Panc1 (cell line): ENCODE data around the gene NOXA1. TPM values are rescaled to one million over a fixed set of nuclear protein-coding genes. Genes with fewer than 3 reads are reported as not detected.

Experiments
- ATAC-seq: fragments of 200-7000 bp; cut with Tn5 transposase; 2 replicates; pipeline ENCODE4 v1.9.1; 2020; ENCODE audit warnings: mild to moderate bottlenecking, moderate library complexity
- BruUV-seq: library from RNA; stranded (reverse); fragments of 400-500 nt; replicated peaks from 2 replicates; lab custom pipeline; 2021; lab: Mats Ljungman, UMichigan
- CTCF ChIA-PET: fragments of 300-600 bp; sonication (Branson Sonifier 250); formaldehyde crosslinking; loops from one replicate; lab custom pipeline; 2022; ENCODE audit warnings: antibody characterized with exemption; lab: Charles Lee
- POLR2A ChIA-PET: fragments of 300-600 bp; sonication (Branson Sonifier 250); formaldehyde crosslinking; loops from one replicate; lab custom pipeline; 2022; ENCODE audit warnings: antibody characterized with exemption; lab: Charles Lee
- DNase-seq: peaks from one replicate; pipeline ENCODE4 v3.0.0-alpha.2; 2010; ENCODE audit warnings: low read depth, low spot score
- H3K27ac ChIP-seq: 2 replicates; pipeline ENCODE4 v1.5.1; 2011; ENCODE audit warnings: mild to moderate bottlenecking, low read length, inconsistent platforms
- H3K27me3 ChIP-seq: fragments of 200-500 bp; sonication (Bioruptor generic); 2 replicates; pipeline ENCODE4 v1.6.0; 2014; ENCODE audit warnings: low read length, inconsistent platforms; ENCODE audit not compliant: control insufficient read depth, insufficient read depth
- H3K36me3 ChIP-seq: fragments of 200-500 bp; sonication (Bioruptor generic); 2 replicates; pipeline ENCODE4 v1.5.1; 2014; ENCODE audit warnings: inconsistent platforms, mild to moderate bottlenecking, low read length, moderate library complexity; ENCODE audit not compliant: control insufficient read depth, insufficient read depth
- H3K4me1 ChIP-seq: 2 replicates; pipeline ENCODE4 v1.5.1; 2011; ENCODE audit warnings: inconsistent platforms, mild to moderate bottlenecking, low read length, moderate library complexity; ENCODE audit not compliant: control insufficient read depth, insufficient read depth
- H3K4me3 ChIP-seq, 2 experiments: 2 replicates each; pipeline ENCODE4 v1.5.1; 2011 to 2012; ENCODE audit warnings: low read depth in 2 of 2, low read length in 2 of 2, mild to moderate bottlenecking in 2 of 2, inconsistent platforms in 1 of 2, moderate library complexity in 1 of 2
- H3K9me3 ChIP-seq: fragments of 200-500 bp; sonication (Bioruptor generic); 2 replicates; pipeline ENCODE4 v1.5.1; 2014; ENCODE audit warnings: low read depth, mild to moderate bottlenecking, inconsistent platforms, low read length, moderate library complexity; ENCODE audit not compliant: control insufficient read depth, insufficient read depth
- CTCF ChIP-seq: fragments of 450-650 bp; IDR thresholded peaks from 2 replicates; pipeline ENCODE4 v1.5.1; 2017; ENCODE audit warnings: mild to moderate bottlenecking
- POLR2AphosphoS5 ChIP-seq: IDR thresholded peaks from 2 replicates; pipeline ENCODE4 v1.6.1; 2012; ENCODE audit warnings: mild to moderate bottlenecking, low read depth, low read length, moderate library complexity
- REST ChIP-seq, 2 experiments: IDR thresholded peaks; 2 replicates each; pipeline ENCODE4 v1.6.1; 2011 to 2012; ENCODE audit warnings: low read depth in 2 of 2, control low read depth in 1 of 2, low read length in 1 of 2, mild to moderate bottlenecking in 1 of 2, moderate library complexity in 1 of 2; ENCODE audit not compliant: insufficient read depth in 1 of 2
- SIN3A ChIP-seq: IDR thresholded peaks from 2 replicates; pipeline ENCODE4 v1.6.1; 2012; ENCODE audit warnings: low read depth, mild to moderate bottlenecking, low read length, moderate library complexity, borderline replicate concordance; ENCODE audit not compliant: insufficient read depth
- TCF7L2 ChIP-seq: IDR thresholded peaks from 2 replicates; pipeline ENCODE4 v1.6.1; 2011; ENCODE audit warnings: mild to moderate bottlenecking, low read depth, low read length, inconsistent platforms
- in situ Hi-C: cut with HindIII; loops from 2 replicates; pipeline ENCODE4 v1.10.0; 2016; ENCODE audit warnings: low sequenced_read_pairs, low pct_unique_long_range_greater_than_20kb
- intact Hi-C: fragments of 100-400 bp; cut with micrococcal nuclease; formaldehyde crosslinking; loops from one replicate; pipeline ENCODE4 v1.10.0; 2022; ENCODE audit not compliant: unreplicated experiment
- total RNA-seq: library from RNA; stranded (reverse); gene quantifications from one replicate; pipeline ENCODE4 v1.2.1, GENCODE V29; 2021; ENCODE audit not compliant: unreplicated experiment

NOXA1 gene
- total RNA-seq, 1 experiment from 2014 or later: 3.7 TPM

DNA sequence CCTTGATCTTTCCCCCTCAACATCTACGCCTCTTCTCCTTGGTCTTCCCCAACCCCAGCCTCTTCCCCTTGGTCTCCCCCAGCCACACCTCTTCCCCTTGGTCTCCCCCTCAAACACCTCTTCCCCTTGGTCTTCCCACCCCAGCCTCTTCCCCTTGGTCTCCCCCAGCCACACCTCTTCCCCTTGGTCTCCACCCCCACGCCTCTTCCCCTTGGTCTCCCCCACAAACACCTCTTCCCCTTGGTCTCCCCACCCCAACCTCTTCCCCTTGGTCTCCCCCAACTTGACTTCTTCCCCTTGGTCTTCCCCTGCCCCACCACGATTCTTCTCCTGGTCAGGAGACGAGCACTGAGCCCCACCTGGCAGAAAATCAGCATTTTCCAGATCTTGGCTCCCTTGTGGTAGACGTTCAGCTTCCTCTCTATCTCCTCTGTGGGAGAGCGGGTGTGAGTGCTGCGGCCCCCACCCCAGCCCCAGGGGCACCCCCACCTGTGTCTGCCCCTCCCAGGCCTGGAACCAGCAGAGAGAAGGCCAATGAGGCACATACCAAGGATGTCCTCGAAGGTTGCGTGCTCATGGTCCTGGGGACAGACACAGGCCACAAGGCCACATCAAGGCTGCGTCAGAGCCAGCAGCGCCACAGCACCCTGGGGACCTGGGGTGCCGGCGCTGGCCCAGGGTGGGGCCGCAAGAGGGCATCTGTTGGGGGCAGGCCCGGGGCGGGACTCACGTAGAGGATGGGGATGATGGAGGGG is 29.0 kb downstream of the NOXA1 start:
- no peak for ATAC-seq
- CTCF ChIA-PET: no interaction called here

More for the DNA sequence above, 29.0 kb downstream of the NOXA1 start:
- in situ Hi-C loops: no loop called here
- H3K27me3 ChIP-seq: no peaks in the 10 kb centered on the region
- no peaks in the 10 kb centered on the region for H3K9me3 ChIP-seq
- no peak for DNase-seq
- no TSS peak for BruUV-seq
- intact Hi-C loops: no loop called here
- no peak overlapping the region for H3K4me3 ChIP-seq
- no peaks in the 10 kb centered on the region for H3K36me3 ChIP-seq
- POLR2A ChIA-PET: no interaction called here
- H3K27ac ChIP-seq: no peak overlapping the region
- TF ChIP-seq SIN3A: no peak
- TF ChIP-seq CTCF: no peak
- TF ChIP-seq POLR2AphosphoS5: no peak
- no peak for TF ChIP-seq REST (IDR thresholded peaks at IDR 0.05; ENCODE audit: insufficient read depth in 1 of 2, low read depth in 2 of 2, low read length in 1 of 2)
- TF ChIP-seq TCF7L2: no peak
- peaks cover 23% of the 10 kb centered on the region for H3K4me1 ChIP-seq
